Measurements from ENCODE around the gene ANO7.

ANO7 gene

GRCh38 chr2:241239552-241240202 is 51.2 kb downstream of the ANO7 start:
- Histone ChIP-seq H3K27ac (no peak overlapping the region), H3K4me3 (no peak overlapping the region)
- no peak for TF ChIP-seq CTCF (IDR thresholded peaks at IDR 0.05)
- DNase-seq (ENCODE audit: low spot score): no peak

GRCh38 chr2:241240320-241241004 is 52.0 kb downstream of the ANO7 start:
- DNase-seq (ENCODE audit: low spot score): no peak
- Histone ChIP-seq H3K27ac (no peak overlapping the region), H3K4me3 (no peak overlapping the region)
- TF ChIP-seq CTCF (IDR thresholded peaks at IDR 0.05): no peak

- no peak overlapping the region for H3K4me3 ChIP-seq
- DNase-seq (ENCODE audit: low spot score): no peak
- no peak for TF ChIP-seq CTCF (IDR thresholded peaks at IDR 0.05)
- no peak overlapping the region for H3K27ac ChIP-seq
Measured at GRCh38 chr2:241241669-241242068, 53.2 kb downstream of the ANO7 start.

- Histone ChIP-seq H3K27ac (no peak overlapping the region), H3K4me3 (no peak overlapping the region)
- TF ChIP-seq CTCF (IDR thresholded peaks at IDR 0.05): no peak
- DNase-seq (ENCODE audit: low spot score): no peak
Measured at GRCh38 chr2:241242306-241242705, 53.8 kb downstream of the ANO7 start.

GRCh38 chr2:241244368-241244767 is 55.9 kb downstream of the ANO7 start:
- no peak for DNase-seq (ENCODE audit: low spot score)

GRCh38 chr2:241248289-241248688 is 59.8 kb downstream of the ANO7 start:
- no peak for TF ChIP-seq CTCF (IDR thresholded peaks at IDR 0.05)
- DNase-seq (ENCODE audit: low spot score): no peak
- Histone ChIP-seq H3K4me3 (no peak overlapping the region), H3K27ac (no peak overlapping the region)

More at GRCh38 chr2:241244368-241244767, 55.9 kb downstream of the ANO7 start:
- H3K27ac ChIP-seq: no peak overlapping the region
- H3K4me3 ChIP-seq: no peak overlapping the region
- TF ChIP-seq CTCF (IDR thresholded peaks at IDR 0.05): no peak

GRCh38 chr2:241248897-241249296 is 60.4 kb downstream of the ANO7 start:
- TF ChIP-seq CTCF (IDR thresholded peaks at IDR 0.05): no peak
- Histone ChIP-seq H3K4me3 (no peak overlapping the region), H3K27ac (no peak overlapping the region)
- DNase-seq (ENCODE audit: low spot score): no peak

Measured in coronary artery (tissue), 2 donors.